Liver (tissue), 9 donors: Measurements from ENCODE around the gene RDM1. TPM values are rescaled to one million over a fixed set of nuclear protein-coding genes. Genes with fewer than 3 reads are reported as not detected.
A peak's percentile ranks its signal among the peaks of the same experiment; 100 is the strongest.

Experiments used
- DNase-seq: peaks from one replicate; pipeline ENCODE4 v3.0.0-alpha.2; 2017; ENCODE audit warnings: low spot score
- H3K27ac ChIP-seq, 2 donors: one replicate each; pipeline ENCODE4 v1.7.0; 2013; ENCODE audit warnings: inconsistent platforms in 2 of 2, low read length in 2 of 2, control low read depth in 1 of 2, low read depth in 1 of 2, mild to moderate bottlenecking in 1 of 2
- H3K27me3 ChIP-seq, 4 donors: one replicate each; pipeline versions ENCODE4 v1.6.1 to v1.7.0; 2013; ENCODE audit warnings: low read length in 3 of 4, inconsistent platforms in 1 of 4, mild to moderate bottlenecking in 1 of 4, moderate library complexity in 1 of 4; ENCODE audit not compliant: control insufficient read depth in 4 of 4, insufficient read depth in 4 of 4
- H3K36me3 ChIP-seq, 4 donors: one replicate each; pipeline versions ENCODE4 v1.6.1 to v1.7.0; 2013; ENCODE audit warnings: low read length in 3 of 4, mild to moderate bottlenecking in 3 of 4, low read depth in 1 of 4, moderate library complexity in 1 of 4; ENCODE audit not compliant: control insufficient read depth in 4 of 4, insufficient read depth in 3 of 4
- H3K4me1 ChIP-seq, 4 donors: one replicate each; pipeline versions ENCODE4 v1.6.1 to v1.7.0; 2013; ENCODE audit warnings: low read length in 3 of 4, mild to moderate bottlenecking in 3 of 4, moderate library complexity in 1 of 4; ENCODE audit not compliant: control insufficient read depth in 4 of 4, insufficient read depth in 4 of 4
- H3K4me3 ChIP-seq, 3 donors: one replicate each; pipeline versions ENCODE4 v1.6.1 to v1.7.0; 2013; ENCODE audit warnings: low read length in 3 of 3, control low read depth in 1 of 3, low read depth in 1 of 3, mild to moderate bottlenecking in 1 of 3
- H3K9ac ChIP-seq, 2 donors: one replicate each; pipeline ENCODE4 v1.7.0; 2013; ENCODE audit warnings: low read length in 2 of 2, mild to moderate bottlenecking in 2 of 2, moderate library complexity in 2 of 2, control low read depth in 1 of 2, low read depth in 1 of 2
- H3K9me3 ChIP-seq, 4 donors: one replicate each; pipeline versions ENCODE4 v1.6.1 to v1.7.0; 2013; ENCODE audit warnings: low read length in 3 of 4; ENCODE audit not compliant: control insufficient read depth in 4 of 4
- ATF3 ChIP-seq: IDR thresholded peaks from 2 replicates; pipeline ENCODE4 v1.6.1; 2016; ENCODE audit warnings: antibody characterized with exemption
- CTCF ChIP-seq: fragments of 150-350 bp; IDR thresholded peaks from 2 replicates; pipeline ENCODE4 v1.5.1; 2017; ENCODE audit warnings: improper control_type of control experiment, low read depth, low read length; ENCODE audit not compliant: missing input control
- EGR1 ChIP-seq, 2 donors: IDR thresholded peaks; 2 replicates each; pipeline ENCODE4 v1.6.1; 2016 to 2018; ENCODE audit warnings: antibody characterized with exemption in 2 of 2, low read depth in 2 of 2
- FOXA1 ChIP-seq: IDR thresholded peaks from 2 replicates; pipeline ENCODE4 v1.6.1; 2016; ENCODE audit warnings: antibody characterized with exemption
- FOXA2 ChIP-seq: IDR thresholded peaks from 2 replicates; pipeline ENCODE4 v1.6.1; 2016; ENCODE audit warnings: antibody characterized with exemption
- GABPA ChIP-seq, 2 donors: IDR thresholded peaks in 1 of 2; conservative IDR thresholded peaks in 1 of 2; 2 replicates each; pipeline ENCODE4 v1.6.1; 2016; ENCODE audit warnings: antibody characterized with exemption in 2 of 2, mild to moderate bottlenecking in 1 of 2, moderate library complexity in 1 of 2
- HNF4A ChIP-seq, 2 donors: conservative IDR thresholded peaks; 2 replicates each; pipeline ENCODE4 v1.6.1; 2016; ENCODE audit warnings: antibody characterized with exemption in 2 of 2, mild to moderate bottlenecking in 2 of 2
- HNF4G ChIP-seq: IDR thresholded peaks from 2 replicates; pipeline ENCODE4 v1.6.1; 2016; ENCODE audit warnings: antibody characterized with exemption
- JUND ChIP-seq, 2 donors: IDR thresholded peaks; 2 replicates each; pipeline ENCODE4 v1.6.1; 2016; ENCODE audit warnings: antibody characterized with exemption in 2 of 2
- MAX ChIP-seq: IDR thresholded peaks from 2 replicates; pipeline ENCODE4 v1.6.1; 2016; ENCODE audit warnings: antibody characterized with exemption
- NR2F2 ChIP-seq: IDR thresholded peaks from 2 replicates; pipeline ENCODE4 v1.6.1; 2016; ENCODE audit warnings: antibody characterized with exemption
- RAD21 ChIP-seq, 2 donors: IDR thresholded peaks; 2 replicates each; pipeline ENCODE4 v1.6.1; 2016; ENCODE audit warnings: antibody characterized with exemption in 2 of 2, mild to moderate bottlenecking in 2 of 2
- REST ChIP-seq: IDR thresholded peaks from 2 replicates; pipeline ENCODE4 v1.6.1; 2016; ENCODE audit warnings: antibody characterized with exemption, mild to moderate bottlenecking
- RXRA ChIP-seq, 2 donors: IDR thresholded peaks; 2 replicates each; pipeline ENCODE4 v1.6.1; 2017 to 2018; ENCODE audit warnings: antibody characterized with exemption in 2 of 2, mild to moderate bottlenecking in 1 of 2
- SP1 ChIP-seq: IDR thresholded peaks from 2 replicates; pipeline ENCODE4 v1.6.1; 2018; ENCODE audit warnings: antibody characterized with exemption, mild to moderate bottlenecking
- TAF1 ChIP-seq: conservative IDR thresholded peaks from 2 replicates; pipeline ENCODE4 v1.6.1; 2016; ENCODE audit warnings: antibody characterized with exemption, mild to moderate bottlenecking
- YY1 ChIP-seq: IDR thresholded peaks from 2 replicates; pipeline ENCODE4 v1.6.1; 2016; ENCODE audit warnings: antibody characterized with exemption, mild to moderate bottlenecking
- ZBTB33 ChIP-seq: IDR thresholded peaks from 2 replicates; pipeline ENCODE4 v1.6.1; 2016; ENCODE audit warnings: antibody characterized with exemption
- WGBS: extraction: QIAGEN DNeasy Blood & Tissue Kit; methylation state at CpG from one replicate; pipeline ENCODE4 v1.1.7; 2013; 5-methylcytosine and 5-hydroxymethylcytosine counted together
- polyA plus RNA-seq, 2 donors: library from polyadenylated mRNA; stranded (reverse) in 1 of 2; unstranded in 1 of 2; fragments of 200-250 nt in 1 of 2; fragments of >200 nt in 1 of 2; fragmentation: Nextera tagmentation in 1 of 2; extraction: Ambion mirVana in 1 of 2; gene quantifications; one replicate each; pipeline versions ENCODE4 v1.2.1 to v1.2.3, GENCODE V29; 2013 to 2015
- total RNA-seq, 2 donors: library from RNA; depleted of rRNA; stranded (reverse); fragments of >200 nt; gene quantifications; one replicate each; pipeline ENCODE4 v1.2.3, GENCODE V29; 2014
- donor health status: healthy.
- donor health status: healthy.
- donor health status: healthy.
- donor health status: healthy.
- donor health status: healthy.

RDM1 gene
- total and polyA plus RNA-seq, 4 donors = 0.29 to 1.9 (median 0.42) TPM; not detected in 1

GRCh38 chr17:35913609-35914008 is 17.0 kb downstream of the RDM1 start:
- H3K27ac ChIP-seq = peak overlapping the region in 1 of 2 donors; percentile 6
- WGBS = 40% methylated on average over 4 of the region's 4 CpGs
- TF ChIP-seq MAX (no peak), HNF4A (conservative IDR thresholded peaks at IDR 0.05) (peak; percentile 88 to 93), REST (no peak), TAF1 (no peak), HNF4G (peak; percentile 65), RXRA (IDR thresholded peaks at IDR 0.05) (peak in 1 of 2 donors; percentile 57), FOXA2 (no peak), CTCF (no peak), EGR1 (IDR thresholded peaks at IDR 0.05; ENCODE audit: low read depth in 2 of 2) (no peak), GABPA (IDR thresholded peaks at IDR 0.05 in 1 of 2, conservative IDR thresholded peaks at IDR 0.05 in 1 of 2) (no peak), ZBTB33 (no peak), FOXA1 (no peak), JUND (IDR thresholded peaks at IDR 0.05) (no peak), SP1 (peak; percentile 44), RAD21 (IDR thresholded peaks at IDR 0.05) (no peak), YY1 (no peak), ATF3 (no peak), NR2F2 (no peak)

More at GRCh38 chr17:35913609-35914008, 17.0 kb downstream of the RDM1 start:
- Histone ChIP-seq H3K9me3 (no peaks in the 10 kb centered on the region), H3K9ac (no peak overlapping the region), H3K36me3 (no peaks in the 10 kb centered on the region), H3K4me1 (peaks cover 2 to 27% (median 19%) of the 10 kb centered on the region in 4 donors), H3K27me3 (no peaks in the 10 kb centered on the region), H3K4me3 (no peak overlapping the region)
- no peak for DNase-seq
